ENCODE results near the gene IMMP2L.

IMMP2L gene

DNA sequence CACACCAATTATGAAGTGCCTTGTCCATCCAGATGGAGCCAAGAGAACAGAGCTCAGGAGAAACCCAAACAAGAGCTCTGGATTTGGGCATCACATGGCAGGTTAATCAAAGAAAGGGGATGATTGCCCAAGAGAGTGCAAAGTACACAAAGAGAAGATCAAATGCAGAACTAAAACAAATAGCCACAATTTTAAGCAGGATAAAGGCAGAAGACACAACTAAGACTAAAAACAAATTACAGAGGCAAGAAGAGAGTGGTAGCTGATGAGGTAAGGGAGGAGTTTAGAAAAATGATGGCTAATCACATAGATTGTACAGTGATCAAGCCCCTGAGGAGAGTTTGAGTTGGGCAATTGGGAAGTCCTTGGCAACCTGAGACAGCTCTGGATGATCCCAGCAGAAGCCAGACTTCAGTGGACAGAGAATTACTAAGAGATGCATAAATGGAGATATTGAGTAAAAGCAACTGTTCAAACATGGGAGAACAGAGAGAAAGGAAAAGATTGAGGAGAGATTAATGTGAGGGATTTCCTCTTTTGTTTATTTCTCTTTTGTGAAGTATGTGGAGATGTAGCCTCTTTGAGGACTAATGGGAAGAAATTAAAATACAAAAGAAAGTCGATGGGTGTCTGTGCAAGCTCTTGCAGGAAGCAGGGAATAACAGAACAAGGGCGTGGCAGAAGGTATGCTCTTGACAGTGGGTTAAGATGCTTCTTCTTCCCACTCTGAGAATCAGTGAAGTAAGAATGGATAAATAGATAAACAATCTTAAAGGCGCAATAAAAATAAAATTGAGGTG lies 369.5 kb downstream of the IMMP2L start:
- no peak for TF ChIP-seq ZNF274 (IDR thresholded peaks at IDR 0.05; ENCODE audit: low read depth, low read length)
- no peak overlapping the region for H3K4me3 ChIP-seq (ENCODE audit: low read length)

DNA sequence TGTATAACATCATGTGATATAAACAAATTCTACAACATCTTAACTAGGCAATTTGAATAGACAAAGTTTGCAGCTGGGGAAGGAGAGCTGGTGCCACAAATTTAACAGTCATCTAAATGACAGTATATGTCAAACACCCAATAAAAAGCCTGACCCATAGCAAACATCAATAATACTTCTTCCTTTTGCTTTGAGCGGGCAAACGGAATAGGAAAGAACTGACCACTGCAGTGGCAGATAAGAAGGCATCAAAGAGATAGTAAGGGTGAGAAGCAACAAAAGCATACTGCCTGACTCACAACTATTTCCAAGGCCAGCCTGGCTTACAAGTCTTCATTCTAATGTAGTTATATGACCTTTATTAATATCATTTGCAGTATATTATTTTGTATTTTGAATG lies 371.5 kb downstream of the IMMP2L start:
- TF ChIP-seq ZNF274 (IDR thresholded peaks at IDR 0.05; ENCODE audit: low read depth, low read length), result no peak
- no peak overlapping the region for H3K4me3 ChIP-seq (ENCODE audit: low read length)

DNA sequence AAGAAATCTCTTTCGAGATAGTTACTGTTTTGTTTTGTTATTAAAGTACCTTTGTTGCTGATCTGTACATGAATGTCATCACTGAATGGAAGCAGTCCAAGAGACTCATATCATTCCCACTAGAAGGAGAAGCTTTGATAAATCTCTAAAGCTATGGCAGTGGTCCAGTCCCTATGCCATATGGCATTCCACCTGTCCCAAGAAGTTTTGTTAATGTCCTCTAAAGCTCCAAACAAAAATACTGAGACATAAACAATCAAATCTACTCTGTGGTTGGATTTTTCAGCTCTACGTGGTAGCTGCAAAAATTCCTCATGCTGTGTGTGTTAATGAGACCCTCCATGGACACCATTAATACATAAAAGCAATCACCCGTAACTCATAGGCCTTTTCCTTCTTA lies 377.3 kb downstream of the IMMP2L start:
- no peak for TF ChIP-seq ZNF274 (IDR thresholded peaks at IDR 0.05; ENCODE audit: low read depth, low read length)

DNA sequence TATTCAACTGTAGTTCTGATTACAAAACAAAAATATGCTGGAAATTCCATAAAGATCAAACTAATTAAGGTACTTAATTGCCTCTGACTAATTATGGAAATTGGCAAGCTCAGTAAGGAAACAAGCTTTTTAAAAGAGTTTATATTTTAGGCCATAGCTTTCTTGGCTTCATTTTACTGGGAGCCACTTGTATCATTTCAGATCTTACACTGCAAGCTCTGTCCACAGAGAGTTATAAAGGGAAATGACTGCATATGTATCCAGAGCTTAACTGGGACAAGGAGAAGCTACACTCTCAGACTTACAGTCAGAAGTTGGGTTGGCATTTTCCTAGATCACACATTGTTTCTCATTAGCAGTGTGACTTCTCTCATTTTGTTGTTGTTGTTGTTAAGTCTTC lies 379.0 kb downstream of the IMMP2L start:
- TF ChIP-seq ZNF274 (IDR thresholded peaks at IDR 0.05; ENCODE audit: low read depth, low read length), result no peak
- H3K4me3 ChIP-seq (ENCODE audit: low read length), result no peak overlapping the region

More for the DNA sequence above, 377.3 kb downstream of the IMMP2L start:
- H3K4me3 ChIP-seq (ENCODE audit: low read length), result no peak overlapping the region

DNA sequence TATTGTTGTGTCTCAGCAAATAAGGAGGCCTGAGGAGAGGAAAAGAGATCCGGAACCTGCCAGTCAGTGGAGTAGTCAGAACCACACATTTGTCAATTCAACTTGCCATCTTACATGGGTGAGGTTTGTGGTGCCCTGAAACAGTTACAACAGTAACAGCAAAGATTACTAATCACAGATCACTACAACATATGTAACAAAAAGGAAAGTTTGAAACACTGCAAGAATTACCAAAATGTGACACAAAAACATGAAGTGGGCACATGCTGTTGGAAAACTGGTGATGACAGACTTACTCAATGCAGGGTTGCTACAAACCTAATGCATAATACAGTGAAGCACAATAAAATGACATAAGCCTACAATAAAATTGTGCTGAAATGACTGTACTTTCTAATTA lies 382.0 kb downstream of the IMMP2L start:
- TF ChIP-seq ZNF274 (IDR thresholded peaks at IDR 0.05; ENCODE audit: low read depth, low read length), result no peak
- H3K4me3 ChIP-seq (ENCODE audit: low read length), result no peak overlapping the region

DNA sequence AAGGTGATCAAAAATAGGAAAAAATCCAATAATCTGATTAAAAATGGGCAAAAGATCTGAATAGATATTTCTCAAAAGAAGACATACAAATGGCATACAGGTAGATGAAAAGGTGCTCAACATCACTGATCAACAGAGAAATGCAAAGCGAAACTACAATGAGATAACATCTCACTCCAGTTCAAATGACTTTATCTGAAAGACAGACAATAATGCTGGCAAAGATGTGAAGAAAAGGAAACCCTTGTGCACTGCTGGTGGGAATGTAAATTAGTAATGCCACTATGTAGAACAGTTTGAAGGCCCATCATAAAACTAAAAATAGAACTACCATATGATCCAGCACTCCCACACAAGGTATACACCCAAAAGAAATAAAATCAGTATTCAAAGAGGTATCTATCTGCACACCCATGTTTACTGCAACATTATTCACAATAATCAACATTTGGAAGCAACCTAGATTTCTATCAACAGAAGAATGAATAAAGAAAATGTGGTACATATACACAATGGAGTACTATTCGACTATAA lies 386.3 kb downstream of the IMMP2L start:
- H3K4me3 ChIP-seq (ENCODE audit: low read length), result no peak overlapping the region
- TF ChIP-seq ZNF274 (IDR thresholded peaks at IDR 0.05; ENCODE audit: low read depth, low read length), result no peak

DNA sequence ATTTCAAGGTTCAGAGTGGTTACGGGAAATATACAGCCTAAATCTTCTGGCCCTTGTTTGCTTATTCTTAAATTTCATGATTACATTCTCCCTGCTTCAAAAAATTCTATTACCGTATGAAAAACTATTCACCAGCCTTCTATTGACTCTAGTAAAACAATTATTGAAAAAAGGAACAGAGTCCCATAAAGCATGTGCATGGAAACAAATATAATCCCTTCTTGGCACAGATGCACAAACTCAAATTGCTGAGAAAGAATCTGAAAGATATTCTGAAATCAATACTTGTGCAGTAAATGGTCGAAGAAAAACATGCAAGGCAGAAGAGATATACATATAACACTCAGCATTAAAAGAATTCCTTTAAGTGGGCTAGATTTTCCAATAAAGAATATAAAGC lies 387.8 kb downstream of the IMMP2L start:
- no peak for TF ChIP-seq ZNF274 (IDR thresholded peaks at IDR 0.05; ENCODE audit: low read depth, low read length)
- no peak overlapping the region for H3K4me3 ChIP-seq (ENCODE audit: low read length)

DNA sequence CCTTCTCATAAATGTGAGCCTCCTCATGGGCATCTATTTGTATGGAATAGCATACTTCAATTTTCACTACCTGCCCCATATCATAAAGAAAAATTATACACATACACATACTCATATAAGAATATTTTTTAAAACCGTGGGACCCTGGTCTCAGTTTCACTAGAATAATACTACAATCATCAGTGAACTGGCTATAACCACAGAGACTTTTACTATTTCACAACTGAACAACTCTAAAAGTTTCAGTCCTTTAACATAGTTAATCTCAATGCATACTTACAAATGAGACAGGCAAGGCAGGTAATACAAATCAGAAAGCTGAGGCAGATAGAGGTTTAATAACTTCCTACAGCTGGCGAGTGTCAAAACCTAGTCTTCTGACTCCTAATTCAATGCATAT lies 388.3 kb downstream of the IMMP2L start:
- no peak overlapping the region for H3K4me3 ChIP-seq (ENCODE audit: low read length)
- no peak for TF ChIP-seq ZNF274 (IDR thresholded peaks at IDR 0.05; ENCODE audit: low read depth, low read length)

DNA sequence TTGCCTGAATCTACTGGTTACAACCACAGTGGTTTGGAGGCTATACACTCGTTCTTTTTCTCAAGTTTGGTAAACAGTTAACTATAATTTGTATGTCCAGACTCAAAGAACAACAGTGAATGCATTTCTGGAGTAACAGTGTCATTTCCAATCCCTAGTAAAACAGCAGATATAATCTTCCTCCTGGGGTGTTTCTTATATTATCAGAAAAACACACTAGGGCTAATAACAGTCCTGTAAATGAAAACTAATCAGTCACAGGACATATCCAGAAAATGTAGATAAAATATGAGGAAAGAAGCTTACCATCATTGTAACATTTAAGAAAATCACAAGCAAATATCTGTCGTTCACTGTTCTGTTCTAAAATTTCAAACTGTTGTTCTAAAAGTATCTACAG lies 388.8 kb downstream of the IMMP2L start:
- TF ChIP-seq ZNF274 (IDR thresholded peaks at IDR 0.05; ENCODE audit: low read depth, low read length), result no peak
- H3K4me3 ChIP-seq (ENCODE audit: low read length), result no peak overlapping the region

DNA sequence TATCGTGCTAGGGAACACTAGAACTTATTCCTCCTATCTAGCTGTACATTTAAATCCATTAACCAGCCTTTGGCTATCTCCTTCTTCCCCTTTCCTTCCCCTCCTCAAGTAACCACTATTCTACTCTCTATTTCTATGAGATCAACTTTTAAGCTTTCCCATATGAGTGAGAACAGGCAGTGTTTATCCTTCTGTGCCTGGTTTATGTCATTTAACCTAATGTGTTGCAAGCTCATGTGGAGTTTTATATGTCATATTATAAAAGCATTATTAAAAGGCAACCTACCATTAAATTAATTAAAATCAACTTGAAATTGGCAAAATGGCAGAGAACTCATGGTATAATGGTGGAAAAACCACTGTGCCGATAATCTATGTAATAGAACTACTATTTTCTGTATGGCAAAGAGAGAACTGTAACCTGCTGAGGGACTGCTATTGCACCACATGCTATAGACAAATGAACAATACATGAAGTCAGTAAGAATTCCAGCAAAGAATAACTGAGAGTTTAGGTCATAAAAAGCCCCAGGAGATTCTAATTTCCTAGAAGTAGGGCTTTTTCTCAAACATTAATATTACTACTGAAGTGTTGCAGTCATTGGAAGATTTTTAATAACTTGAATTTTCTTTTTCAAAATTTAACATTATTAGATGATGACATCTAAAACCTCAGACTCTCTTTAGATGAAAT lies 389.6 kb downstream of the IMMP2L start:
- no peak for TF ChIP-seq ZNF274 (IDR thresholded peaks at IDR 0.05; ENCODE audit: low read depth, low read length)

DNA sequence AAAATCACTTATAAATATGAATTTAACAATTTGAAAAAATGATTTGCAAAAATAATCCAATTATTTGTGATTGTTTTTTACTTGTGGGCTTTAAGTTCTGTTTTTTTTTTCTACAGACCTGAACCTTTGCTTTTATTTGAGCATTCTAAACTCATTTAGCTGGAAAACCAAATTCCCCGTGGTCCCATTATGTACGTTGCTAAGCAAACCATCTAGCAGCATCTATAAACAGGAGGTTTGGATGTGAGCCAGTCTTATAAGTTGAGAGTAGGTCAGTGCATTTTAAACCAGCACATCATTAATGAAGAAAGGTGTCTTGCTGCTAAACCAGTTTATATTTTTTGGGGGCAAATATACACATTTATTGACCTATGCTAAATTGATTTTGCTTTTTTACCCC lies 394.1 kb downstream of the IMMP2L start:
- no peak for TF ChIP-seq ZNF274 (IDR thresholded peaks at IDR 0.05; ENCODE audit: low read depth, low read length)
- no peak overlapping the region for H3K4me3 ChIP-seq (ENCODE audit: low read length)

More for the DNA sequence above, 389.6 kb downstream of the IMMP2L start:
- no peak overlapping the region for H3K4me3 ChIP-seq (ENCODE audit: low read length)

DNA sequence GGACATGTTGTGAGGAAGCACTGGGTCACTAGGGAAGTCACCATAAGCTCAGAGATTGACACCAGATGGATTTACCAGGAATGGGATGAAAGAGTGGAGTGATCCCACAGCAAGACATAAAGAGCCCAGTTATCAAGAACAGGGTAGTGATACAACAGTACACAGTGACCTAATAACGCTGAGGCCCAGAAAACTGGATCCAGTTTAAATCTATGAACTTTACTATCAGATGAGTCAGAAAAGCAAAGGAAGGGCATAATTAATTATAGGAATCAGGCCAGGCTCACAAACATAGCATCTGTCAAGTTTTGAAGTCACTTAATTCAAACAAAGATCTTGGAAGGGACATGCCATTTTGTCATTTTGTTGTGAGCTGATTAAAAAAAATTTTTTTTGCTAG lies 397.9 kb downstream of the IMMP2L start:
- TF ChIP-seq ZNF274 (IDR thresholded peaks at IDR 0.05; ENCODE audit: low read depth, low read length), result no peak
- H3K4me3 ChIP-seq (ENCODE audit: low read length), result no peak overlapping the region

DNA sequence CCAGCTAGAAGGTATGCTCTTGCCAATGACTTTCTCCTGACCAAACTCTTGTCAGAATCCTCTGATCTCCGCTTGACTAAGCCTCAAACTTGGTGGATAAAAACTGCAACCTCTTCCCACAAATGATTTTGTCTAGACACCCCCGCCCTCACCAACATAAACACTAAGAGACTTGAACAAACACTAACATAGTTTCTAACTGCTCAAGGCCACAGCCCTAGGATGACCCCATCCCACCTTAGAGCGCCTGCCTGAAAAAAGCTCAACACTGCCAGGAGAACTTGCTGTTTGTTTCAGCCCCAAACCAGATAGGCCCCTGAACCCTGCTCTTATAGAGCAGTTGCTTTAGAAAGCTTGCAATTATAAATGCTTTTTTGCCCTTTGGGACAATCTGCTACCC lies 399.6 kb downstream of the IMMP2L start:
- TF ChIP-seq ZNF274 (IDR thresholded peaks at IDR 0.05; ENCODE audit: low read depth, low read length), result no peak
- H3K4me3 ChIP-seq (ENCODE audit: low read length), result no peak overlapping the region

DNA sequence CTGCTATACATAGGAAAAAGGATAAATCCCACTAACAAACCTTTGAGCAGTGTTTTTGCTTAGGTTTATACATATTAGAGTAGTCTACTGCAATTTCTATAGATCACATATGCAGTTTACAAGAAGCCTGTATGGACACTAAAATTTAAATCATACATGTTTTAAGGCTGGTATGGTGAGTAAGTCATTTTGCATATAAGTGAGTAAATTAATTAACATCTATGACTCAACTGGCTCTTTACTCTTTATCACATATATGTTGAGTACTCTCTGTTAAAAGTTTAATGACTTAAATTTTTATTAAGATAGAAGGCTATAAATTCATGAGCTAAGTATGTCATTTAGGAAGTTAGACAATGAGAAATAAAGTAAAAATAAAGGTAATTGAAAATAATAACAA lies 402.0 kb downstream of the IMMP2L start:
- TF ChIP-seq ZNF274 (IDR thresholded peaks at IDR 0.05; ENCODE audit: low read depth, low read length), result no peak
- H3K4me3 ChIP-seq (ENCODE audit: low read length), result no peak overlapping the region

DNA sequence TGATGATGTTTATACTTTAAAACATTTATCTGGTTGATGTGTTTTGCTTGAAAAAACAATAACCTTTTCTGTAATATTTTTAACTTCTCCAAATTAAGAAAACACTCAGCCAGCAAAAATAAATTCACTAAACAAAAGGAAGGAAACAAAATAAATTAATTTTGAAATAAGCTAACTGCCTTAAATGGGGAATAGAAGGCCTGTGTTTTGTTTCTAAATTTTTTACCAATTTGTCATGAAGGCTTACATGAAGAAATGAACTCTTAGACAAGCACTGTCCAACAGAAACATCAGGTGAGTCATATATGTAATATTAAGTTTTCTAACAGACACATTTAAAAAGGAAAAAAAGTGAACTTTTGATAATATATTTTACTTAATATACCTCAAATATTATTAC lies 402.9 kb downstream of the IMMP2L start:
- H3K4me3 ChIP-seq (ENCODE audit: low read length), result no peak overlapping the region
- no peak for TF ChIP-seq ZNF274 (IDR thresholded peaks at IDR 0.05; ENCODE audit: low read depth, low read length)

All from GM08714 (cell line).